Type B pancreatic cell (in vitro differentiated cells): ENCODE measurements around the gene GRK5. TPM values are rescaled to one million over a fixed set of nuclear protein-coding genes. Genes with fewer than 3 reads are reported as not detected.
A peak's percentile ranks its signal among the peaks of the same experiment; 100 is the strongest.

ENCODE experiments used
- DNase-seq: peaks from one replicate; pipeline ENCODE4 v3.0.0; 2021; ENCODE audit warnings: mixed read lengths; ENCODE audit not compliant: unreplicated experiment; ENCODE audit errors: extremely low spot score
- H3K27ac Mint-ChIP-seq: 2 replicates; pipeline ENCODE4 v1.8.0; 2021; ENCODE audit warnings: mild to moderate bottlenecking, mixed read lengths
- H3K27me3 Mint-ChIP-seq: 2 replicates; pipeline ENCODE4 v1.8.0; 2021; ENCODE audit warnings: mixed read lengths
- H3K36me3 Mint-ChIP-seq: 2 replicates; pipeline ENCODE4 v1.8.0; 2021; ENCODE audit warnings: mixed read lengths
- H3K4me1 Mint-ChIP-seq: one replicate; pipeline ENCODE4 v1.8.0; 2021; ENCODE audit warnings: mixed read lengths; ENCODE audit not compliant: unreplicated experiment
- H3K4me3 Mint-ChIP-seq: 2 replicates; pipeline ENCODE4 v1.8.0; 2021; ENCODE audit warnings: mild to moderate bottlenecking, mixed read lengths
- H3K9me3 Mint-ChIP-seq: 2 replicates; pipeline ENCODE4 v1.8.0; 2021; ENCODE audit warnings: mixed read lengths
- CTCF ChIP-seq: fragments of 200-600 bp; sonication (generic); conservative IDR thresholded peaks from 2 replicates; pipeline ENCODE4 v1.5.0; 2021; ENCODE audit warnings: antibody characterized with exemption, mild to moderate bottlenecking
- total RNA-seq: library from RNA; stranded (reverse); gene quantifications from 2 replicates; pipeline ENCODE4 v1.2.1, GENCODE V29; 2021; ENCODE audit warnings: low replicate concordance

The GRK5 gene
- total RNA-seq, 1 donor from 2014 or later: 24.8 TPM

DNA sequence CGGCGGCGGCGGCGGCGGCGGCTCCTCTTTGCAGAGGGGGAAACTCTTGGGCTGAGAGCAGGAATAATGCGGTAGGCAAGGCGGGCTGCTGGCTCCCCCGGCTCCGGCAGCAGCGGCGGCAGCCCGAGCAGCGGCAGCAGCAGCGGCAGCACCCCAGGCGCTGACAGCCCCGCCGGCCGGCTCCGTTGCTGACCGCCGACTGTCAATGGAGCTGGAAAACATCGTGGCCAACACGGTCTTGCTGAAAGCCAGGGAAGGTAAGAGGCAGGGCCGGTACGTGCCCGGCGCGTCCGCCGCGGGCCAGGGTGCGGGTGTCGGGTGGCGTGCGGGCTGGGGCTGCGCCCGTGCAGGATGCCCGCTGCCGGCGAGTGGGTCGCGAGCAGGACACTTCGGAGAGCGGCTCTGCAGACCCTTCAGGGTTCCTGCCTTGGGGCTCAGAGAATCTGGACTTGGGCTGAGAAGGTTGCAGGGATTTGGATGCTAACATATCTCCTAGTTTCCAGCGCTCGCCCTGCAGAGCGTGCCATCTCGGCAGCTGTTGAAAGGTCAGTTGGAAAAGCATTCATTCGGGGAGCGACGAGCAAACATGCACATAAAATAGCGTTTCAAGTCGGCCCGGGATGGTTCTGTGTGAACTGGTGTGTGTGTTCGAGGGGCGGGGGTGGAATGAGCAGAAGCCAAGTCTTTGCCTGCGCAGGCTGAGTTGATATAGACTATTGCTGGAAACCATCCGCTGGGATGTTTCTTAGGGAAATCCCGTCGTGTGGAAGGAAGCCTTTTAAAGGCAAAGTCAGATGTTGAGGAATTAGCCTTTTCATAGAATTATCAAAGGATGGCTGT, 562 bp downstream of the GRK5 start:
- Mint-ChIP-seq H3K9me3 (no peaks in the 10 kb centered on the region), H3K4me3 (peak overlapping the region; percentile 92), H3K27ac (peak overlapping the region; percentile 54), H3K27me3 (peaks cover 12% of the 10 kb centered on the region), H3K36me3 (no peaks in the 10 kb centered on the region), H3K4me1 (peaks cover 52% of the 10 kb centered on the region)
- peak; percentile 76 for DNase-seq
- TF ChIP-seq CTCF: peak; percentile 4

DNA sequence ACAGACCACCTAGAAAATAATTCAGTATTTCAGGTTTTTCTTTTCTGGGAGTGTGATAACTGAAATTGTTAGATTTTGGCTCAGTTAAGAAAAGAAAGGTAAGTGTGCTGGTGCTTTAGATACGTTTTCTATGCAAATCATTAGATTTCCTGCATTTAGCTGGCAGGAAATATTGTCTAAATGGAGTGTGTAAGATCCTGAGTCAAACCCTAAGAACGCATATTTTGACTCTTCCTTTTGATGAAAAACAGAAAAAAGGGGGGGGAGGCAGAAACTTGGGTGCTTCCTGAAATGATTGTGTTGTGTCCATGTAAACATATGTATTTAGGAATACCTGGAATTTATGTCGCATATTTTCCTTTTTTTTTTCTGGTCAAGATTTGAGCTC, 1.2 kb downstream of the GRK5 start:
- no peaks in the 10 kb centered on the region for H3K36me3 Mint-ChIP-seq
- H3K9me3 Mint-ChIP-seq: no peaks in the 10 kb centered on the region
- H3K4me3 Mint-ChIP-seq: peak overlapping the region; percentile 92
- DNase-seq: no peak
- H3K27me3 Mint-ChIP-seq: peaks cover 12% of the 10 kb centered on the region
- H3K4me1 Mint-ChIP-seq: peaks cover 51% of the 10 kb centered on the region
- H3K27ac Mint-ChIP-seq: peak overlapping the region; percentile 54
- no peak for TF ChIP-seq CTCF

DNA sequence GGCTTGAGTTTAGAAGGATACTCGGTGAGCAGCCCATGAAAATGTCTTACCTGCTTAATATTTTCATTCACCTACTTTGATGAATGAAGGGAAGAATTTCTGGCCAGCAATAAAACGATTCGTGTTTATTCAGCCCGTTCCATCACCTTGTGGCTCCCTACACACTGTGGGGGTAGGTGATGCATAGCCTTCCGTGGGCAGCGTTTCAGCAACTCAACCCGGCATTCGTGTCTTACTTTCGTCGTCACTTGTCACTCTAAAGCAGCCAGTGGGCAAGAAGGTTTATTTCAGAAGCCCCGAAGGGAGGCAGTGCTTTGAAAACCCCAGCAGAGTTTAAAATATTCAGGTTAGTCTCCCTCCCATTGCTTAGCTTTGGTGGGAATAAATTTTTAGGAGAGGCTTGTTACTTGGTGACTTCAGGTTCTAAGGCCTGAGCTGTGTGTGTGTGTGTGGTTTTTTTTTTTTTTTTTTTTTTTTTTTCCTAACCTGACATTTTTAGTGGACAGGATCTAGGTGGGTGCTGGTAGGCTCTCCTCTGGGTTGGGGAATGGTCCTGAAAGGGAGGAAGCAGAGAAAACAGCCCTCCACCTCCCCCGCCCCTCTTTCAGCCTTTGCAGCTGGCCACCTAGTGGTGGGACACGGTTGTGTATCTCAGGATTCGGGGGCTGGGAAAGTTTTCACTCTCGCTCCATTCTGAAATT, 1.8 kb downstream of the GRK5 start:
- DNase-seq: peak; percentile 77
- peak; percentile 88 for TF ChIP-seq CTCF
- Mint-ChIP-seq H3K4me3 (peak overlapping the region; percentile 92), H3K27me3 (peaks cover 12% of the 10 kb centered on the region), H3K36me3 (no peaks in the 10 kb centered on the region), H3K4me1 (peaks cover 51% of the 10 kb centered on the region), H3K9me3 (no peaks in the 10 kb centered on the region), H3K27ac (peak overlapping the region; percentile 54)

- peak overlapping the region; percentile 92 for H3K4me3 Mint-ChIP-seq
- peak overlapping the region; percentile 10 for H3K27ac Mint-ChIP-seq
- H3K36me3 Mint-ChIP-seq: no peaks in the 10 kb centered on the region
- no peak for DNase-seq
- TF ChIP-seq CTCF: peak; percentile 45
- no peaks in the 10 kb centered on the region for H3K9me3 Mint-ChIP-seq
- H3K27me3 Mint-ChIP-seq: peaks cover 12% of the 10 kb centered on the region
- peaks cover 51% of the 10 kb centered on the region for H3K4me1 Mint-ChIP-seq
These were observed 2.5 kb downstream of the GRK5 start for GRCh38 chr10:119209736-119210355.

DNA sequence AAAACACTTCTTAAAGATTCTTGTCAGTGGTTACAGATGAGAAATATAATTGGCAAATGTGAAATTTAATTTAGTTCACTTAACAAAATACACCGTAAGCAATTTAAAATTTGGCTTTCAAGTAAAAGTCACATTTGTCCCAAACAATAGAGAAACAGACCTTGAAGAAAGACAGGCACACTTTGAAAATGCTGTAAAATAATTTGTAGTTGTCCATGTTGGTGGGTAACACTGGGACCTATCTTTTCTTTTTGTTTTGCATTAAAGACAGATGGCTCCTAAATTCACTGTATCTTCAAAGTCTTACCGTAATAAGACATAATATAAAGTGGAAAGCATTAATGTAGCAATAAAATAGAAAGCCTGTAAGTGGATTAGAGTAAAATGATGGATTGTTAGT, 3.3 kb downstream of the GRK5 start:
- Mint-ChIP-seq H3K4me1 (peaks cover 54% of the 10 kb centered on the region), H3K27ac (no peak overlapping the region), H3K9me3 (no peaks in the 10 kb centered on the region), H3K36me3 (no peaks in the 10 kb centered on the region), H3K4me3 (peak overlapping the region; percentile 17), H3K27me3 (peaks cover 12% of the 10 kb centered on the region)
- no peak for DNase-seq
- TF ChIP-seq CTCF: no peak
